ENCODE measurements around the gene SUPT3H.

The SUPT3H gene

DNA sequence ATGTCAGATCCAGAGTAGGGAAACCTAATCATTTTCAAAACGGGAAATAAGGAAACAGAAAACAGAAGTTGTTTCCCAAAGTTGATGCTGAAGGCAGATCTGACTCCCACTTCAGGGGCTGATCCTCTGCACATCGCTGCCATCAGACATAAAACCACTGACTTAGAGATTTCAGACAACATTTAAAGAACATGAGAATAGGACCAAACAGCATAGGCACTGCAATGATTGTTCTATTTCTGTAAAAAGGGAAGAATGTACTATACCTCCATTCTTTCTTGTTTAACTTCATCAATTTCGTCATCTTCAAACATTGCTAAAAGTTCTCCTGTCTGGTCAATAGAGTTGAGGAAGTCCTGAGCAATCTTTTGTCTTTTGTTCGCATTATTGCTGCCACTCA is 374.3 kb downstream of the SUPT3H start:
- no peak for DNase-seq (ENCODE audit: low read depth, low spot score)

DNA sequence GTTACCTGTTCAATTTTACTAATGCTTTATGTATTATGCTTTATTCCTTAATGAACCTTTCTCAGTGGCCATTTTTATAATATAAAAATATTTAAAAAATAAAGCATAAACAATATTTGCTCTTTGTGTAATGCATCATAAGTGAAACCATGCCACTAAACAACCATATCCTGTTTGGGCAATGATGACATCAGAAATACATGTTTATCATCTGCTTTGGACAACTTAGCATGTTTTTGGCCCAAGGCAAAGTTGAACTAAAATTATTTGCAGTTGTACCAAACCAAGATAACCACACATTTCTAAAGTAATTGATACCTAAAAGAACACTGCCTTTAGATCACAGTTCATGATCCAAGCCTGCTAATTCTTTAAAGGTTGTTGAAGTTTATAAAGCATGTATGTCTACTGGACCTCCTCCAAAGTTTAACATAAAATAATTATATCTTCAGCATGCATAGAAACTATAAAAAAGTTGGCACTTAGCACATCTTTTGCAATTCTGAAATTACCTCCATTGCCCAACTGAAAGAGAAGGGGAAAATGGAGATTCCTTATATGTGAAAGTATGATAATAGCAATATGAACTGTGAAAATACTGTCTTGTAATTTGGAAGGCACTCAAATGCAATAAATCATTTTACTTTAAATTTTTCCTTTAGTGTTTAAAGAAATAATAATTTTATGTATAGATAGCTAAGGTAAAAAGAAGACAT is 375.2 kb downstream of the SUPT3H start:
- no peak for DNase-seq (ENCODE audit: low read depth, low spot score)

DNA sequence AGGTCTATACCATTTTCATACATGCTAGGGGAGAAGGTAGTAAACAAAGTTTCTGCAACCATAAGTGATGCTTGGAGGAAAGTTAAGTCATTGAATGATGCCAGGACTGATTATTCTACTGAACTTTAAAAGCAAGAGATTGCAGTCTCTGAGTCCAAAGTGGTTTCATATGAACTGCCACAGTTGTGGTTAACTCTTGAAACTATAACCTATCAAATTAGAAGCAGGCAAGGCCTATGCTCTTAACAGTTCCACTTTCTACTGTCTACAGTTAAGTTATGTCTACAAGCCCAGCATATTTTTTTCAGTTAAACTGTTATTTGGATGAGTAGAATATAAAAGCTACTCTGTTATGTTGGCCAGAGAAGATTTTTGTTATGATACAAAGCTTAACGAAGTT is 376.1 kb downstream of the SUPT3H start:
- DNase-seq (ENCODE audit: low read depth, low spot score): no peak

DNA sequence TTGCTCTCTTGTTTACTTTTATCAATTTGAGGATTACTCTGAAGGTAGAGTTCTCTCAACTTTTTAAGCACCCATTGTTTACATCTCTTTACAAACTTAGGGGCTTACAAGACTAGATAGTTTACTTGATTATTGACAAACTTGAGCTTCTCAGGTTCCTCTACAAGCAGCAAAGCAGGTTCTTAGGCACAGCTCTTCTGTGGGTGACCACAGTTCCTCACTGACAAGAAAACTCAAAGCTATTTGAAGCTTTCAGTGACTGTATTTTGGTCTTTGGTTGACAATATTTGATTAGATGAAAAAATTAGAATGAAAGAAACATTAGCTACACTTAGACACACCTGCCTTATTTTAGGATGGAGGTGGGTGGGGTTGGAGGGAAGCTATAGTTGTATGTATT is 376.9 kb downstream of the SUPT3H start:
- DNase-seq (ENCODE audit: low read depth, low spot score): no peak

DNA sequence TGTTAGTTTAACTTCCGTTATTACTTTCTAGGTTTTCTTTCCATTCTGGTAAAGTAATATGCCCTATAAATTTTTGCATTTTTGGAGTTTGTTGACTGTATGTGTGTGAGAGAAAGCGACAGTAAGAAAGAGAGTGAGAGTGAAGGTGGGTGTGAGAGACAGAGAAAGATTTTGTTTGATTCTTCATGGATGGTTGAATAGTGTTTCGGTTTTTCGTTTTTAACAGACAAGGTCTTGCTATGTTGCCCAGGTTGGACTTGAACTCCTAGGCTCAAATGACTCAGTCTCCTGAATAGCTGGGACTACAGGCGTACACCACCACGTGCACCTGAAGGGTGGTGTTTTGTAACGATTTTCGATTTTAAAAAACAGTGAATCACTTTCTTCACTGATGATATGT is 378.7 kb downstream of the SUPT3H start:
- DNase-seq (ENCODE audit: low read depth, low spot score): no peak

DNA sequence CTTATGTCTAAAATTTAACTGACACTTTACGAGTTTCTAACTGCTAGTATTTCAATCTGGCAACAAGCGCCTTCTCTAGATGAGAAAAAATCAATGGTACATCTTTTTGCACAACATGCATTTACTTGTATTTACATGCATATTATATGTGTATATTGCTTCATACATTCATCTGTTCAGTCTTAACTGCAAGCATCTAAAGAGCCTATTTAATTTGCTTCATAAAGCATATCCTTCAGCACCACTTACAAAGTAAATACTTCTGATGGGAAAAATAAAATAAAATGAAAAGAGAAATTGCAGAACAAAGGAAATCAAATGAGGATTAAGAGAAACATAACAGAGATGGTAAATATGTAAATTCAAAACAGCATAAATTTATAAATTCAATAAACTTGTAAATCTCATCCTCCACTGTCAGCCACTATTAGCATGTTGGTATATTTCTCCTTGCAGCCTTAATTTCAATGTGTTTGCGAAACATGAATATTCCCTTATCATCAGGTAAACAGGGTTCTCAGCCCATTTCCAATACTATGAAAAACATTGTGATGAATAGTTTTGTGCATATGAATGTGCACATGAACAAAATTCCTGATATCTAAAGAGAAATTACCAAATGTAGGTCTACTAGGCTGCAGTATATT is 382.1 kb downstream of the SUPT3H start:
- DNase-seq (ENCODE audit: low read depth, low spot score): no peak

DNA sequence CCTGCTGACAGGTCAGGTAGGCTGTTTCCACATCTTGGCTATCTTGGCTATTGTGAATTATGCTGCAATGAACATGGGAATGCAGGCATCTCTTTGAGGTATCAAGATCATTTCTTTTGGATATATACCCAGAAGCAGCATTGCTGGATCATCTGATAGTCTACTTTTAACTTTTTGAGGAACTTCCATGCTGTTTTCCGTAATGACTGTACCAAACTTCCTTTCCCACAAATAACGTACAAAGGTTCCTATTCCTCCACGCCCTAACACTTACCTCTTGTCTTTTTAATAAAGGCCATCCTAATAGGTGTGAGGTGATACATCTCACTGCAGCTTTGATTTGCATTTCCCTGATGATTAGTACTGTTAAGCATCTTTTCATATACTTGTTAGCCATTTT is 388.3 kb downstream of the SUPT3H start:
- DNase-seq (ENCODE audit: low read depth, low spot score): no peak

DNA sequence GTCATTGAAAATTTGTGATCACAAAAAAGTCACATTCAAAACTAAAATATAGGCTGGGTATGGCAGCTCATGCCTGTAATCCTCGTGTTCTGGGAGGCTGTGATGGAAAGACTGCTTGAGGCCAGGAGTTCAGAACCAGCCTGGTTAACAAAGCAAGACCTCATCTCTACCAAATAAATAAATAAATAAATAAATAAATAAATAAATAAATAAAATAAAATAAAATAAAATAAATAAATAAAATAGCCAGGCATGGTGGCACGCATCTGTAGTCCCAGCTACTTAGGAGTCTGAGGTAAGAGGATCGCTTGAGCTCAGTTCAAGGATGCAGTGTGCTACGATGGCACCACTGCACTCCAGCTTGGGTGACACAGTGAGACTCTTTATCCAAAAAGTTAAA is 392.7 kb downstream of the SUPT3H start:
- no peak for DNase-seq (ENCODE audit: low read depth, low spot score)

DNA sequence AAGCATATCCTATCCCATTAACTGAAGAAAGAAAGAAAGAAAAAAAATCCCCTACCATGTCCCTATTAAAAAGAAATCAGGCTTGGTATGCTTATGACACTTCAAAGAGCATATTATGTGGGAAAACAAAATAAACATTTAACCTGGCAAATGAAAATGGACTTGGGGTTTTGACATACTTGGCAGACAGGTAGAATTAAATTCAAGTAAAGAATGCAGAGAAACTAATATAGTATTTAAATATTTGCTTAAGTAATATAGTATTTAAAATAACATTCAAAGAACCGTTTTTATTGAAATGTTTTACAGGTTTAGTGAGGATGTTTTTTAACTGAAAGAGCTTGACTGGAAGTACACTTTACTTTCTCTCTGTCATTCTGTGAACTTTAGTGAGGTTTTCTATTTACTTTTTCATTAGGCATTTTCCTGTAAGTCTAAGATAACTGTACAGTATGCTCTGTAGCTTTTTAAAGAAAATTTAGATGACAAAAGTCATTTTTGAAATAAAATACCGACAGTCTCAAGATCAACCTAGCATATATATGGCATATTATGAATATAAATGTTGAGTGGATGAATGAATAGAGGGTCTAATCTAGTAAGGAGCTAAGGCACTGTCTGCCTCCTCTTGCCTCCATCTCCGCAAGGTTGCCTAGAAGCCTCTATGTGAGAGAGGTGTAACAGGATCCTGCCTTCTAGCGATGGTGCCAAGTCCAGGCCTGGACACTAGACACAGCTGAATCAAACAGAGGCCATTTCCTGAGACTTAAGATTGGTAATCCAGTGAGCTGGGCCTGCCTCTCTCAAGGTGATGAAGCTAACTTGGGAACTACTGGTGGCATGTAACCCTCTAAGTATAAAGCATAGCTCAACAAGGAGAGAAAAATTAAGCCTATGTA is 394.0 kb downstream of the SUPT3H start:
- no peak for DNase-seq (ENCODE audit: low read depth, low spot score)

DNA sequence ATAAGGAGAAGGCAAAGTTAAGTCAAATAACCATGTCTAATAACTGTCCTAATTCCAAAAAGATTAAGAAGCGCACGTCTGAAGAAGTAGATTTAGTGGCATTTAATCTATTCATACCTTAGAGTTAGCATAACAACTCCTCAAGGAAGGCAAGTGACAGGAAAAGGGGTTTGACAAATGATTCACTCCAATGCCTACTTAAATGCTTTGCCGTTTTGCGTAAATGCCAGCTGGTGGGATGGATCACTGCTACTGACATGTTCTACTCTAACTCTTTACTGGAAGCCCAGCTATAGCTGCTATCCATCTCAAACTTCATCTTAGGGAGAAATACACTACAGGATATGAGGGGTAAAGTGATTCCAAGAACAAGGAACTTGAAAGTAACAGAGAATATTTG is 396.9 kb downstream of the SUPT3H start:
- no peak for DNase-seq (ENCODE audit: low read depth, low spot score)

DNA sequence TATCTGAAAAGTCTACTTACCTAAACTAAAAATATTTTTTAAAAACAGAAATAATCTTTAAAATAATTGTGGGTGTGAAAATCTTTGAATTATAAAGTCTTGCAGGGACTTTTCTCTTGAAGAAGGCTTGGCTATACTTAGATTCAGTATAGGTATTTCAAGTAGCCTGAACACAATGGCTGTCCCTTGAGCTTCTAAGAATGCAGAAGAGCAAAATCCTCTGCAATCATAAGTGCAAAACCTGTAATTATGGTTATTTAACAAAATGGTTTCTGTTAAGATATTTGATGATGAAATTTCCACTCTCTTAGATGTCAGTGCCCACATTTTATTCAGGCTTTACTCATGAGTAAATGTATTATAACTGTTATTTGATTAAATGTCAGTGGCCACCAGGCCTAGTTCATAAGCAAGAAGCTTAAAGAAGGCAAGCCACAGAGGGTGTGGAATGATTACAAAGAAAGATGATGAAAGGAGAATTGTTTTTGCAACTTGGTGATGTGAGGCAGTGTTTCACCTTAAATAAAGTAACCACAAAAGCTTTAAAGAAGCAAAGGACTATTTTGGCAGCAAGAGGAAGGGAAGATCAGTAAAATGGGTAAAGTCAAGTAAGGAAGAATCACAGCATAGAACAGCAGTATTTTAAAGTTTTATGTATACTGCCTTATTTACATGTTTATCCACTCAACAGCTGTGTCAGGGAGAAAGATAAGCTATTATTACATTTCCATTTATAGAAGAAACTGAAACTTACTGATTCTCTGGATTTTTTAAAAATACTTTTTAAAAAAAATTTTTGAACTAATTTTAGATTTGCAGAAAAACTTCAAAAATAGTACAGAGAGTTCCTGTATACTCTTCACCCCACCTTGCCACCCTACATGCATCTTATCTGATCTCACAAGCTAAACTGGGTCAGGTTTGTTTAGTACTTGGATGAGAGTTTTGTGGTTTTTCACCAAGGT is 400.8 kb downstream of the SUPT3H start:
- DNase-seq (ENCODE audit: low read depth, low spot score): no peak

DNA sequence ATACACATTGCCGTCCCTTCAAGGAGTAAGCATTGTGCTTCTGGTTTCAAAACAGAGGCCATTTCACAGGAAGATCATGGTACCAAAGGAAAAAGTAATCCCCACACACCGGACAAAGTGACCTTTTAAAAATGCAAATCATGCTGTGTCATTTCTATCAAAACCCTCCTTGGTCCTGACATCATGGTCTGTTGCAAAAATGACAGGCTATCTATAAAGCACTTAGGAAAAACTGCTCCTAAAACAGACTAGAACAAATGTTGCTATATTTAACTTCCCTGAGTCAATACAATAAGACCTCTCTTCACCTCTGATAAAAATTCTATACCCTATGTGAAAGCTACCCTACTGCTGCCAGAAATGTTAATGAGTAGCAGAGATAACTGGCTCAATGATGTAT is 403.2 kb downstream of the SUPT3H start:
- no peak for DNase-seq (ENCODE audit: low read depth, low spot score)

DNA sequence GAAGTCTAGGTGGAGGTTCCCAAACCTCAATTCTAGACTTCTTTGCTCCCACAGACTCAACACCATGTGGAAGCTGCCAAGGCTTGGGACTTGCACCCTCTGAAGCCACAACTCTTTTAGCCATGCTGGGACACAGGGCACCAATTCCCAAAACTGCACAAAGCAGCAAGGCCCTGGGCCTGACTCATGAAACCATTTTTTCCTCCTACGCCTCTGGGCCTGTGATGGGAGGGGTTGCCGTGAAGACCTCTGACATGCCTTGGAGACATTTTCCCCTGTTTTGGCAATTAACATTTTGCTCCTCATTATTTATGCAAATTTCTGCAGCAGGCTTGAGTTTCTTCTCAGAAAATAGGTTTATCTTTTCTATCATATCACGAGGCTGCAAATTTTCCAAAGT is 405.0 kb downstream of the SUPT3H start:
- DNase-seq (ENCODE audit: low read depth, low spot score): no peak

DNA sequence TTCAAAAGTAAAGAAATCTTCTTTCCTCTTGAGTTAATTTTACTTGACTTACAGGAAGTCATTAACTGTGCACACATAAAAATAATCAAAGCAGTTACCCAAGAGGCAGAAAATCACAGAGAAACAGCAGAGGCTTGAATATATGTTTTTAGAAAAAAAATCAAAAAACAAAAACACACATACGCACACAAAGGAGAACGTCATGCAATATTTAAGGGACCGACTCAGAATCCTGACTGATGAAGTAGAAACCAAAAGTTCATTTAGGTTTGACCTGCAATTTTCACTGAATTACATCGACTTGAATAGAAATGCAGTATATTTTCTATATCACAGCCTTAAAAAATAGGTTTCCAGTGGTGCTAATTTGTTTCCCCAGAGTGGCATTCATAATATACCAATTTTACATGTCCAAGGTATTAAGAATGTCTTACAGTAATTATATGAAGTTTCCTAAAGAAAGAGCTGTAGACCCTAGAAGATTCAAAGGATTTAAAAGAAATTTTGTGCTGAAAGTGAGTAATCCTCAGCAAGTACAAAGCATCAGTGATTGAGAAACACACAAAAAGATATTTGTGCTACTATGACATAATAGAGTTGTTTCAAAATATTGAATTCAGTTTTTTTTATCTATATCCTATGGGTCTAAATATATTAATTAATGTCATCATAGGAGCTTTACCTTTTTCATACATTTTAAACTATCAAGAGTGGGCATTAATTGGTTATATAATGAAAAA is 408.1 kb downstream of the SUPT3H start:
- no peak for DNase-seq (ENCODE audit: low read depth, low spot score)

DNA sequence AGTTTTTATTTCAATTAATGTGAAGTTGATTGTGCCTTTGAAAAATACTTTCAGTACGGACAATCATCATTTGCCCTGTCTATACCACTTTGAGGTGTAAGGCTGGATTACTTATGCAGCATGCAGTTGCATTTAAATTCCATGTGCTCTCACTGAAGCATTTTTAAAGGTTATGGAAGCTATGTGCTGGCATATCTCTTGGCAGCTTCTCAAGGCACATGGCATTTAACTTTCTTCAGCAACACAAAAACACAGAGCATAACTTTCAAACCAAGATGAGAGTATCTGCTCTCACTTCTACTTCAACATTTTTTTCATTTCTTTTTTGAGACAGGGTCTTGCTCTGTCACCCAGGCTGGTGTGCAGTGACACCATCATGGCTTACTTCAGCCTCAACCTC is 410.3 kb downstream of the SUPT3H start:
- DNase-seq (ENCODE audit: low read depth, low spot score): no peak

DNA sequence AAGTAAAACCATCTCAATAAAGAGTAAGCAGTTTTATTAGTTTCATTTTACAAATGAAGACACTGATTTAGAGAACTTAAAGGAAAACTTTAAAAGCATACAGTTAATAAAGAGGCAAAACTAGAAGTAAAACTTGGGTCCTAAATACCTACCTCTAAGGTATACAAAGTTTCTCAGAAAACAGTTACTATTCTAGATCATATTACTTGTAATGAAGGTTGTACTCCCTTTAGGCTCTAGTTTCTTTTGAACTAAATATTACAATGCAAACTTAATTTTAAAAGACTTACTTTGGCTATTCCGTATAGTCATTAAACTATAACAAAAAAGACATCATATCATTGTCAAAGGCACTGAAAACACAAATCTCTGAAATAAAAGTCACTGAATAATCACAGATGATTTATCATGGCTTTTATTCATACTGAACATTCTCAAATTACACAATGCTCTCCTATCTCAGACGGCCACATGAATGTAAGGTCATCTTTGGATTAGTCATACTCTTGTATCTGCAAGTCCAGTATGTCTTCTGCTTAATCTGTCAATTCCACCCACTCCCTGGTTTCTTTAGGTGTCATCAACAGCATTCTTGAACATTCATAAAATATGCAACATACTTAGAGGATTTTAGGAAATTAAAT is 411.2 kb downstream of the SUPT3H start:
- DNase-seq (ENCODE audit: low read depth, low spot score): no peak

DNA sequence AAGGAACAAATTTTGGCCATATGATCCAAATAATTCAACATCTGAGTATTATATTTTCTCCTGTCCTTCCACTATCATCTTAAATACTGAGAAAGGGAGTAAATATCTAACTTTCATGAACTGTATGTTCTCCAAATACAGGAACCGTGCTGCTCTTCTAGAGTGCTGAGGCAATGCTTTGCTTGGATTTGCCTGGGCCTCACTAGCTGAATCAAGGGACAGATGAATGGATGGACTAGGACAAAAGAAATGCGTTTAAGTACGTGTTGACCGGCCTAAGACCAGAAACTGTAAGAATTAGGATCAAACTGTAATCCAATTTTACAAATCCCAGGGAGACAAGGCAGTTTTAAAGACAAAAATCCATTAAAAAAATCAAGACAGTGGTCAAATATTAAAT is 412.0 kb downstream of the SUPT3H start:
- DNase-seq (ENCODE audit: low read depth, low spot score): no peak

DNA sequence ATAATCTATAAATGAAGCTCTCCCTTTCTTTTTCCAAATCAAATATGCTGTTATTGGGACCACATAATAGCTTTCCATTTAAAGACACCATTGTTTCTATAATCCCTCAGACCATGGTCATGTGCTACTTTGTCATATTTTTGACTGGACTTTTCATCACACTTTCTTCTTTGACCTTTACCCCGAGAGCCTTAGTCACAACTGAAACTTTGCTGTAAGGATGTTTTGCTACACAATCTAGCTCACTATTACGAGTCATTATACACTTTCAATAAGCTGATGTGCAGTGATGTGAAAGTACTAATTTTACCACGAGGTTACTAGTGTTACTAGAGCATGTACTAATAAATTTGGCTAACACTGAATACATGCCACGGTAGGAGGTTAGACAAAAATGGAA is 416.8 kb downstream of the SUPT3H start:
- no peak for DNase-seq (ENCODE audit: low read depth, low spot score)

DNA sequence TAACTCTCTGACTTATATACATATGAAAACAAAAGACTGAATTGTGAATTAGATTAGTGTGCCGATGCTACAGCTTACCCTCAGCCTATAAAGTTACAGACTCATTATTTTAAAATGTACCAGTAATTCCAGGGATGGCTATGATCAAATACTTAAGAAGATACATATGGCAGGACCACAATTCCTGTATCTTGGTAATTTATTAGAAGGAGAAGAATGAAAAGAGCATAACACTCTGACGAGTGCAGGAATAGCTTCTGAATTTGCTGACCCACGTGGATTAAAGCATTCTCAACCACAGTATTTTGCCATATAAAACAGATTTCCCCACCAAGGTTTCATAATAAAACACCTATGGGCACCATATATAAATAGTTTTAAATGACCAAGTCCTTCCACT is 418.1 kb downstream of the SUPT3H start:
- no peak for DNase-seq (ENCODE audit: low read depth, low spot score)

DNA sequence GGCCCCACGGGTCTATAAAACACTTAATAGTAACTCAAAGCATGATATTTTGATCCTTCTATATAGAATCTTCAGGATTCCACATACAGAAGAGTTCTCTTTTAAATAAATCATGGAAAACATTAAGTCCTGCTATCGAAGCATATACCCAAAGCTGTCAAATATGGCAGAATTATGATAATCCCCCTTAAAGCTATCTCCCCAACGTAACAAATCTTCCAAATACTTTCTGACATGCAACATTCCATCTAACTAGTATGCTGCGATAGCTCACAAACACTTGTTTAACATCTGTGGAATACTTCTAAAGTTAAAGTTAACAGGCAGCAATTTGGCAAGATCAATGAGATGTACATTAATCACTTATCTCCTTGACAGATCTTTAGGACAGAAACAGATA is 420.6 kb downstream of the SUPT3H start:
- DNase-seq (ENCODE audit: low read depth, low spot score): no peak

Data from brain pericyte (primary cell).